OCI-LY1 (cell line): ENCODE data around the gene CPNE7.

Source experiments
- CTCF ChIP-seq: fragments of 200-600 bp; sonication (generic), shearing (Covaris generic); IDR thresholded peaks from 2 replicates; pipeline ENCODE4 v1.5.1; 2017; ENCODE audit warnings: mild to moderate bottlenecking, antibody characterized with exemption, low read length, moderate library complexity, mixed read lengths
- EZH2 ChIP-seq: fragments of 200-600 bp; sonication (generic), shearing (Covaris generic); IDR thresholded peaks from 2 replicates; pipeline ENCODE4 v1.8.0; 2017; ENCODE audit warnings: borderline replicate concordance, mixed run types, mild to moderate bottlenecking, antibody characterized with exemption, low read length, moderate library complexity, mixed read lengths

GRCh38 chr16:89620406-89620841 lies 44.9 kb downstream of the CPNE7 start:
- TF ChIP-seq CTCF (no peak), EZH2 (no peak)
